GM13977 (cell line): ENCODE measurements around the gene ADISSP.

Experiments
- DNase-seq: peaks from one replicate; pipeline ENCODE4 v3.0.0; 2012; ENCODE audit warnings: low spot score
- in situ Hi-C: fragments of 300-500 bp; cut with MboI; formaldehyde crosslinking; loops from one replicate; pipeline ENCODE4 v1.12.0; 2022; ENCODE audit warnings: low sequenced_read_pairs, low pct_unique_long_range_greater_than_20kb, mixed read lengths, inconsistent platforms; ENCODE audit not compliant: unreplicated experiment
- TF ChIP-seq, protein P1 (sequence below): IDR thresholded peaks from 2 replicates; pipeline ENCODE4 v1.5.1; 2012; ENCODE audit warnings: mild to moderate bottlenecking, control low read depth; ENCODE audit not compliant: insufficient read depth; ENCODE audit errors: extremely low read depth, missing control alignments

Gene ADISSP

DNA sequence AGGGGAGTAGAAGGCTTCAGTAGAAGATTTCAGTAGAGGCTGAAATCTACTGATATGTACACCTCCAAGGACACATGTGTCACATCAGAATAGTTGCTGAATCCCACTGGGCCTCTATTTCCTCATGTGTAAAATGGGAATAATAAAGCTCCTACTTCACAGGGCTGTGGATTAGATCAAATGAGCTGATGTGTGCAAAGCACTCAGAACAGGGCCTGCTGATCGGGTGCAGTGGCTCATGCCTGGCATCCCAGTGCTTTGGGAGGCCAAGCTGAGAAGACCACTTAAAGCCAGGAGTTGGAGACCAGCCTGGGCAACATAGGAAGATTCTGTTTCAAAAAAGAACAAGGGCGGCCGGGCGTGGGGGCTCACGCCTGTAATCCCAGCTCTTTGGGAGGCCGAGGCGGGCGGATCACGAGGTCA lies 44.7 kb upstream of the ADISSP start:
- TF ChIP-seq, protein P1, sequence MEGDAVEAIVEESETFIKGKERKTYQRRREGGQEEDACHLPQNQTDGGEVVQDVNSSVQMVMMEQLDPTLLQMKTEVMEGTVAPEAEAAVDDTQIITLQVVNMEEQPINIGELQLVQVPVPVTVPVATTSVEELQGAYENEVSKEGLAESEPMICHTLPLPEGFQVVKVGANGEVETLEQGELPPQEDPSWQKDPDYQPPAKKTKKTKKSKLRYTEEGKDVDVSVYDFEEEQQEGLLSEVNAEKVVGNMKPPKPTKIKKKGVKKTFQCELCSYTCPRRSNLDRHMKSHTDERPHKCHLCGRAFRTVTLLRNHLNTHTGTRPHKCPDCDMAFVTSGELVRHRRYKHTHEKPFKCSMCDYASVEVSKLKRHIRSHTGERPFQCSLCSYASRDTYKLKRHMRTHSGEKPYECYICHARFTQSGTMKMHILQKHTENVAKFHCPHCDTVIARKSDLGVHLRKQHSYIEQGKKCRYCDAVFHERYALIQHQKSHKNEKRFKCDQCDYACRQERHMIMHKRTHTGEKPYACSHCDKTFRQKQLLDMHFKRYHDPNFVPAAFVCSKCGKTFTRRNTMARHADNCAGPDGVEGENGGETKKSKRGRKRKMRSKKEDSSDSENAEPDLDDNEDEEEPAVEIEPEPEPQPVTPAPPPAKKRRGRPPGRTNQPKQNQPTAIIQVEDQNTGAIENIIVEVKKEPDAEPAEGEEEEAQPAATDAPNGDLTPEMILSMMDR, result no peak
- in situ Hi-C loops, result no loop called here
- DNase-seq, result no peak

DNA sequence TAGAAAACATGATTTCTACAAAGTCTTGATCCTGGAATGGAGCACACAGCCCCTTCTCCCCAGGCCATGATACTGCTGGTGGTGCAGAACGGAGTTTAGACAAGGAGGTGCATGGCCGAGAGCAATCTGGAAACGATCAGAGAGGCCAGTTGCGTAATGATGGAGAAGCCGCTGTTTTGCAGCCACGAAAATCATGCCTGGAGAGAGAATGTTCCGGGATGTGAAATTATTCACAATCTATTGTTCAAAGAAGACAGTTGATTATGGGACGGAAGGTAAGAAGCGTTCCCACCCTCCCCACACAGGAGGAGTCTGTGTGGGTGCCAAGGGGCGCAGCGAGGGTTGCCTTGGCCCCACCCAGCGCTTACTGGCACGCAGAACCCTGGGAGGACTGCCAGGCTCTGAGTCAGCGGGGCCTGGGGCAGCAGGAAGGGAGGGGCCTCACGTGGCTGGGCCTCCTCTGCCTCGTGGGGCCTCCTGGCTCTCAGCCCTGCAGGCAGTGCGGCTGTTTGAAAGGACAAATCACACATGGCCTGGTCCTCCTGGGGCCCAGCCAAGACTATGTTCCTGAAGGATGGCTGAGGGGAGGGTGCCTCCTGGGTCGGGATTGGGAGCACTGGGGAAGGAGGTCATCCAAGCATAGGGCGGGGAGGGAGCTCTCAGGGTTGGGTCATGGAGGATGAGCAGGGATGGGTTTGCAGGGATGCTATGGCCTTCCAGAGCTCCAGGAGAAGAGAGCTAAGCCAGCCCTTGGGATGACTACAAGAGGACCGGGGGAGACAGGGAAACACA lies 44.1 kb upstream of the ADISSP start:
- DNase-seq, result no peak
- in situ Hi-C loops, result no loop called here
- TF ChIP-seq, protein P1, result no peak

DNA sequence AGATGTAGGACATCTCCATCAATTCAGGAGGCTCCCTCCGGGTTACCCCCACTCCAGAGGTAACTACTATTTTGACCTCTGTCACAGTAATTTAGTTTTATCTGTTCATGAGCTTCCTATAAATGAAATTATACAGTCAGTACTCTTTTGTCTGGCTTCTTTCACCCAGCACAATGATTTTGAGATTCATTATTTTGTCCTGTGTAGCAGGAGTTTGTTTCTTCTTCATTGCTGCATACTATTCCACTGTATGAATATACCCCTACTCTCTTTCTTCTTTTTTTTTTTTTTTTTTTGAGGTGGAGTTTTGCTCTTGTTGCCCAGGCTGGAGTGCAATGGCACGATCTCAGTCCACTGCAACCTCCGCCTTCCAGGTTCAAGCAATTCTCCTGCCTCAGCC lies 41.0 kb upstream of the ADISSP start:
- TF ChIP-seq, protein P1, result no peak
- in situ Hi-C loops, result no loop called here

DNA sequence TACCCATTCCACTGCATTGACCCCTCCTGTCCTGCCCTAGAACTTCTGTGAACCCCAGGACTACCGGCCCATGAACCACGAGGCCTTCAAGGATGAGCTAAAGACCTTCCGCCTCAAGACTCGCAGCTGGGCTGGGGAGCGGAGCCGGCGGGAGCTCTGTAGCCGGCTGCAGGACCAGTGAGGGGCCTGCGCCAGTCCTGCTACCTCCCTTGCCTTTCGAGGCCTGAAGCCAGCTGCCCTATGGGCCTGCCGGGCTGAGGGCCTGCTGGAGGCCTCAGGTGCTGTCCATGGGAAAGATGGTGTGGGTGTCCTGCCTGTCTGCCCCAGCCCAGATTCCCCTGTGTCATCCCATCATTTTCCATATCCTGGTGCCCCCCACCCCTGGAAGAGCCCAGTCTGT lies 37.2 kb upstream of the ADISSP start:
- in situ Hi-C loops, result no loop called here
- TF ChIP-seq, protein P1, result no peak
- DNase-seq, result no peak

More for the DNA sequence above, 41.0 kb upstream of the ADISSP start:
- no peak for DNase-seq

DNA sequence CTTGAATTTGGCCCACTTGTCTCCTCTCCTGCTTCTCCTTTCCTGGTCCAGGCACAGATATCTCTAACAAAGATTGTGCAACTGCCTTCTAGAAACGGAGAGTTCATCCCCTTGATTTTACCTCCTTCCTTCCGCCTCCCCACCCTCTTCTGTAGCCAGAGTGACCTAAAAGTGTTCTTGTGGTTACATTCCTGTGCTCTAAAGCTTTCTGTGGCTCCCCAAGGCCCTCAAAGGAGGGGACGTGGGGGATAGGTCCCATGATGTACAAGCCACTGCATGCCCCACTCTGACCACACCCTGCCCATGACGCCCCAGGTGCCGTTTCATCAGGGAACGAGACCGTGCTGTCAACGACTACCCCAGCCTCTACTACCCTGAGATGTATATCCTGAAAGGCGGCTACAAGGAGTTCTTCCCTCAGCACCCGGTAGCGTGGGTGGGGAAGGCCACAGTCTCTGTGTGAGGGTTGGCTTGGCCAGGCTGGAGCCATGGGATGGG lies 36.8 kb upstream of the ADISSP start:
- no peak for DNase-seq
- in situ Hi-C loops, result no loop called here
- TF ChIP-seq, protein P1, result no peak

DNA sequence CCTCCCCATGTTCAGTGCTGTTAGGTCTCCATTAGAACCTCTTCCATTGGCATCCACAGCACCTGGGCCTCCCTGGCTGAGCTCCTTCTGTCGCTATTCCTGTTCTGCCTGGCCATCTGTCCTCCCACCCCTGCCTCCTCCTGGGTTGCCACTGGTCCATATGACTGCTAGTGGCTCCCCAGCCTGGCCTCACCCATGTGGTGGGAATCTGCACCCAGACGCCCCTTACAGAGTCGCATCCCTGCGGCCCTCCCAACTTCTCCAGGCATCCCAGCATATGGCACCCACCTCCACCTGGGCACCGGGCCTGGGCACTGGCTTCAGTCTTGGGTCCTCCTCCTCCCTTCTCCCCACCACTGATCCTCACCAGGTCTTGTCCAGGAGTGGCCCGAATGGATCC lies 36.3 kb upstream of the ADISSP start:
- in situ Hi-C loops, result no loop called here
- TF ChIP-seq, protein P1, result no peak
- DNase-seq, result no peak
